Fibroblast of mammary gland (primary cell): ENCODE results near the gene ANGPT4.
A peak's percentile ranks its signal among the peaks of the same experiment; 100 is the strongest.

Experiments
- DNase-seq: peaks from one replicate; pipeline ENCODE4 v3.0.0-alpha.2; 2010; ENCODE audit warnings: low read depth
- H3K4me3 ChIP-seq: 2 replicates; pipeline ENCODE4 v1.5.1; 2011; ENCODE audit warnings: low read depth, mild to moderate bottlenecking, low read length, moderate library complexity; ENCODE audit not compliant: control insufficient read depth
- CTCF ChIP-seq: conservative IDR thresholded peaks from 2 replicates; pipeline ENCODE4 v1.5.1; 2011; ENCODE audit warnings: low read depth, low read length, inconsistent platforms; ENCODE audit not compliant: control insufficient read depth, insufficient read depth

The ANGPT4 gene

DNA sequence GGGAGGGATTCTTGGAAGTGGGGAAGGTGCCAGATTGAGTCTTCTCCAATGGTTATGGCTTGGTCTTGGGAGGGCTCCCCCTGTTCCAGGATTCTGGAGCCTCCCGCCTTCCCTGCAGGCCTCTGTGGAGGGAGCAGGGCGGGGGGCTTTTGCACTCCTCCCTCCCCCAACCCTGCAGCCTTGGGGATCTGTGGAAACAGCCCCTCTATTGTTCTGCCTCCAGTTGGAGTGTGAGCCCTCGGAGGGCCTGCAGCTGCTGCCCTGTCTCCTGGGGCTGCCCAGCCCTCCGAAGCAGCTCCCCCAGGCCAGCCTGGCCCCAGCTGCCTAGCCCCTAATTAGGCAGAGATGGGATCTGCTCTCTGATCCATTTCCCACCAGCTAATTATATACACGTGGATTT is 67.9 kb downstream of the ANGPT4 start:
- no peak for DNase-seq
- TF ChIP-seq CTCF: no peak

GRCh38 chr20:846894-847278 is 69.2 kb downstream of the ANGPT4 start:
- no peak for TF ChIP-seq CTCF
- no peak overlapping the region for H3K4me3 ChIP-seq
- DNase-seq: no peak

More for the DNA sequence above, 67.9 kb downstream of the ANGPT4 start:
- H3K4me3 ChIP-seq: no peak overlapping the region

DNA sequence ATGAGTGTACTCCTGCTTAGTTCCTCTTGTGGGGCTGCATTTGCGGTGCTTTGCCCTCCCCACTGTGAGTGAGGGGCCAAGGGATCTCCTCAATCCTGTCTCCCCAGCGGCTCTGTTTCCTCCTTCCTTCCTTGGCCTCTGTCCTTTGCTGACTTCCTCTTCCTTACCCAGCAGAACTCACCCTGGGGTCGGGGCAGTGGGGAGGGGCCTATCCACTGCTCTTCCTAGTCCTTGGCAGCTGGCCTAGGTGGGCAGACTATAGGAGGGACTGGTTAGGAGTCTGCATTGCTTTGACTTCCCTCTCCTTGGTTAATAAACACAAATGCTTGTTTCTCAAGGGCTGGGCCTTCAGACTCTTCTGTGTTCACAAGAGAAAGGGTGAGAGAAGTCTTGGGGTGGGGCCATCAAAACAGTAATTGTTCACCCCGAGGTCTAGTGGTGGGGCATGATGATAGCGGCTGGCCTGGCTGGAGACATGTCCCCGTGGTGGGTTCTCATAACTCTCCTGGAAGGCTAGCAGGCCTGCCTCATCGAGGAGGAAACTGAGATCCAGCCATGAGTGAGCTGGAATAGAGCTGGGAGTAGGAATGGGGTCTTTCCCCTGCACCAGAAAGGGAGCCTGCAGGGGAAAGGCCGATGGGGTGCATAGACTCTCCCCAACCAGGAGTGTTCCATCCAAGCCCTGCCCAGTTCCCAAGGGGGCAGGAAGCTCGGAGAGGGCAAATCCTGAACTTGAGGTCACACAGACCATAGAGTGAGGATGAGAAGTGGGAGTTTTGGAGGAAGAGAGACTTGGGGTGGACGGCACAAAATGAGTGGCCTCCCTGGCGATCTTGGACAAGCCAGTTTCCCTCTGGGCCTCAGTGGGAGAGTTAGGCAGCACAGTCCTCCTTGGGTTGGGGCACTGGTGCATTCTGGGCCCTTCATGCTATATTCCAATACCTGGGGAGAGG is 69.9 kb downstream of the ANGPT4 start:
- DNase-seq: no peak
- TF ChIP-seq CTCF: no peak
- H3K4me3 ChIP-seq: no peak overlapping the region

DNA sequence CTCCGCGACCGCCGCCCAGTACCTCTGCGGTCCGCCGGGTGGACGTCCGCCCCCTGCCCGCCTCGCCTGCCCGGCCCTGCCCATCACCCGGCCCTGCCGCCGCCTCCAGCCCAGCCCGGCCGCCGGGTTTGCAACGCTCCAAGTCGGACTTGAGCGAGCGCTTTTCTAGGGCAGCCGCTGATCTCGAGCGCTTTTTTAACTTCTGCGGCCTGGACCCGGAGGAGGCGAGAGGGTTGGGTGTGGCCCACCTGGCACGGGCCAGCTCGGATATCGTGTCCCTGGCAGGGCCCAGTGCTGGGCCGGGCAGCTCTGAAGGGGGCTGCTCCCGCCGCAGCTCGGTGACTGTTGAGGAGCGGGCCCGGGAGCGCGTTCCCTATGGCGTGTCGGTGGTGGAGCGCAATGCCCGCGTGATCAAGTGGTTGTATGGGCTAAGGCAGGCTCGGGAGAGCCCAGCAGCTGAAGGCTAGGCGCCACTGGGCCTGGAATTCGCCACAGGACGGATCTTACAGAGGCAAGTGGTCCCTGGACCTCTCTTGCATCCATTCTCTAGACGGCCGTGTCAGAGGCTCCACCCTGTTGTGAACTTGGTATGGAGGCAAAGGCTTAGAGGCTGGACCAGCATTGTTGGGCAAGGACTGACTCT is 70.8 kb downstream of the ANGPT4 start:
- TF ChIP-seq CTCF: no peak
- no peak for DNase-seq
- no peak overlapping the region for H3K4me3 ChIP-seq

GRCh38 chr20:844473-845225 is 71.5 kb downstream of the ANGPT4 start:
- peak overlapping the region; percentile 29 for H3K4me3 ChIP-seq
- peak; percentile 83 for DNase-seq
- TF ChIP-seq CTCF: no peak

DNA sequence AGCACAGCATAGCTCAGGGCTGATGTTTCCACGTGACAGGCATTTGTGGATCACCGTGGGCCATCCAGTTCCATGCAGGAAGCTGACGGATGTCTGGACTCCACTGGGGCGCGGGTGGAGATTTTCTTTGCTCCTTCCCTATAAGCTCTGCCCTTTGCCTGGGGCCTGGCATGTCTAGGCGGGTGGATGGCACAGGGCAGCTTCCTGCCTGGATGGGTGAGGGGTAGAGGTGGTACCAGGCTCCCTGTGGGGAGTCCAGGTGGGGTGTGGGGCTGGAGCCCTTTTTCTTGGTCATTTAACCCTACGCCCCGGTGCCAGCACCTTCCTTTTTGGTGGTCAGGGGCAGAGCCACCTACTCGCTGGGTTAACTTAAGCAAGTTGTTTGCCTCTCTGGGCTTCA is 72.2 kb downstream of the ANGPT4 start:
- H3K4me3 ChIP-seq: no peak overlapping the region
- no peak for DNase-seq
- TF ChIP-seq CTCF: no peak
